PFSK-1 (cell line): Measurements from ENCODE around the gene ZNF680.

Experiments
- FOXP2 ChIP-seq: optimal IDR thresholded peaks from 2 replicates; pipeline ENCODE3; 2011; ENCODE audit warnings: borderline replicate concordance, control low read depth, inconsistent platforms; ENCODE audit not compliant: insufficient read depth; ENCODE audit errors: extremely low read length, extremely low read depth
- POLR2AphosphoS5 ChIP-seq: IDR thresholded peaks from 2 replicates; pipeline ENCODE4 v1.6.1; 2012; ENCODE audit warnings: low read depth, mild to moderate bottlenecking, control low read depth, low read length, moderate library complexity
- SIN3A ChIP-seq: IDR thresholded peaks from 2 replicates; pipeline ENCODE4 v1.6.1; 2012; ENCODE audit warnings: mild to moderate bottlenecking, low read length, moderate library complexity, borderline replicate concordance; ENCODE audit not compliant: insufficient read depth
- TAF1 ChIP-seq: IDR thresholded peaks from 2 replicates; pipeline ENCODE4 v1.6.1; 2012; ENCODE audit warnings: low read length, control low read depth, borderline replicate concordance; ENCODE audit not compliant: insufficient read depth
- TF ChIP-seq, protein P1 (sequence below), 2 experiments: IDR thresholded peaks; 2 replicates each; pipeline versions ENCODE4 v1.6.1 to v1.8.0; 2011 to 2012; ENCODE audit warnings: low read depth in 2 of 2, low read length in 2 of 2, control low read depth in 1 of 2, inconsistent platforms in 1 of 2, mild to moderate bottlenecking in 1 of 2, moderate library complexity in 1 of 2; ENCODE audit not compliant: insufficient read depth in 1 of 2

The ZNF680 gene

DNA sequence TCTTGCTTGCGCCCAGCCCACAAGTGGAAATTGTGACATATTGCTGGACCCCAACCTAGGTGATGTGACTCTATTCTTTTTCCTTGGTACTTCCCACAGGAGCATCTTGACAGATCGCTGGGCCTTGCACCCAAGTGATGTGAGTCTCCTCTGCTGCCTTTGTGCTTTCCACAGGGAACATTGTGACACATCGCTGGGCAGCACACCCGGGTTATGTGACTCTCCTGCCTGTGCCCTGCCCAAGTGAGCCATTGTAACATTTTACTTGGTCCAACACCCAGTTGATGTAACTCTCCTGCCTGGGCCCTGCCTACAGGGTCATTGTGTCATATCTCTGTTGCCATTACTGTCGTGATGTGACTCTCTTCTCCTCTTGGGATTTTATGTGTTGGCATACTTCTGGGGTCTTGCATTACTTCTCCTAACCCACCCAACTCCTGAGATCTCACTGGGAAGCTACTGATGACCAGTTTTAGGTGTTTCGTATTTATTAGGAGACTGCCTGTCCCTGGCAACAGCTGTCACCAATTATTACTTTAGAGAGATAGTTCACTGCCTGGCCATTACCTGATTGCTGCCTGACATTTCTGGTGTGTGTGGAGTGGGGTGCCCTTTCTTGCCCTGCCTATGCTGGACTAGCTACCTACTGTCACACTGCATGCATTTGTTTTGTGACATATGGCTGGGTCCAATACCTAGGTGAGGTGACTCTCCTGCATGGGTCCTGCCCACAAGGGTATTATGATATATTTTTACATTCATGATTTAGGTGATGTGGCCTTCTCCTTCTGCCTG is 45.4 kb upstream of the ZNF680 start:
- TF ChIP-seq FOXP2 (no peak), SIN3A (no peak), TAF1 (no peak), POLR2AphosphoS5 (no peak)
- TF ChIP-seq, protein P1, sequence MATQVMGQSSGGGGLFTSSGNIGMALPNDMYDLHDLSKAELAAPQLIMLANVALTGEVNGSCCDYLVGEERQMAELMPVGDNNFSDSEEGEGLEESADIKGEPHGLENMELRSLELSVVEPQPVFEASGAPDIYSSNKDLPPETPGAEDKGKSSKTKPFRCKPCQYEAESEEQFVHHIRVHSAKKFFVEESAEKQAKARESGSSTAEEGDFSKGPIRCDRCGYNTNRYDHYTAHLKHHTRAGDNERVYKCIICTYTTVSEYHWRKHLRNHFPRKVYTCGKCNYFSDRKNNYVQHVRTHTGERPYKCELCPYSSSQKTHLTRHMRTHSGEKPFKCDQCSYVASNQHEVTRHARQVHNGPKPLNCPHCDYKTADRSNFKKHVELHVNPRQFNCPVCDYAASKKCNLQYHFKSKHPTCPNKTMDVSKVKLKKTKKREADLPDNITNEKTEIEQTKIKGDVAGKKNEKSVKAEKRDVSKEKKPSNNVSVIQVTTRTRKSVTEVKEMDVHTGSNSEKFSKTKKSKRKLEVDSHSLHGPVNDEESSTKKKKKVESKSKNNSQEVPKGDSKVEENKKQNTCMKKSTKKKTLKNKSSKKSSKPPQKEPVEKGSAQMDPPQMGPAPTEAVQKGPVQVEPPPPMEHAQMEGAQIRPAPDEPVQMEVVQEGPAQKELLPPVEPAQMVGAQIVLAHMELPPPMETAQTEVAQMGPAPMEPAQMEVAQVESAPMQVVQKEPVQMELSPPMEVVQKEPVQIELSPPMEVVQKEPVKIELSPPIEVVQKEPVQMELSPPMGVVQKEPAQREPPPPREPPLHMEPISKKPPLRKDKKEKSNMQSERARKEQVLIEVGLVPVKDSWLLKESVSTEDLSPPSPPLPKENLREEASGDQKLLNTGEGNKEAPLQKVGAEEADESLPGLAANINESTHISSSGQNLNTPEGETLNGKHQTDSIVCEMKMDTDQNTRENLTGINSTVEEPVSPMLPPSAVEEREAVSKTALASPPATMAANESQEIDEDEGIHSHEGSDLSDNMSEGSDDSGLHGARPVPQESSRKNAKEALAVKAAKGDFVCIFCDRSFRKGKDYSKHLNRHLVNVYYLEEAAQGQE (IDR thresholded peaks at IDR 0.05; ENCODE audit: insufficient read depth in 1 of 2, low read depth in 2 of 2, low read length in 2 of 2): no peak

DNA sequence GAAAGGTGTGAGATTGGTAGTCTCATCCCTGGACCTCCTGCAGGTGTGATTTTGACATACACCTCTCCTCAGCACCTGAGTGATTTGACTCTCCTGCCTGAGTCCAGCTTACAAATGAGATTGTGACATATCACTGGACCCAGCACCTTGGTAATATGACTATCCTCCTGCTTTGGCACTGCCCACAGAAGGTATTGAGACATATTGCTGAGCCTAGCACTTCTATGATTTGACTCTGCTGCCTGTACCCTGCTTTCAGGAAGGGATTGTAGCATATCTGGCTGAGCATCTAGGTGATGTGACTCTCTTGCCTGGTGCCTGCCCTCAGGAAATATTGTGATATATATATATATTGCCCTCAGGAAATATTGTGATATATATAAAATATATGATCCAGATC is 43.5 kb upstream of the ZNF680 start:
- TF ChIP-seq, protein P1 (IDR thresholded peaks at IDR 0.05; ENCODE audit: insufficient read depth in 1 of 2, low read depth in 2 of 2, low read length in 2 of 2): no peak
- no peak for TF ChIP-seq FOXP2
- no peak for TF ChIP-seq SIN3A
- no peak for TF ChIP-seq POLR2AphosphoS5
- TF ChIP-seq TAF1: no peak

DNA sequence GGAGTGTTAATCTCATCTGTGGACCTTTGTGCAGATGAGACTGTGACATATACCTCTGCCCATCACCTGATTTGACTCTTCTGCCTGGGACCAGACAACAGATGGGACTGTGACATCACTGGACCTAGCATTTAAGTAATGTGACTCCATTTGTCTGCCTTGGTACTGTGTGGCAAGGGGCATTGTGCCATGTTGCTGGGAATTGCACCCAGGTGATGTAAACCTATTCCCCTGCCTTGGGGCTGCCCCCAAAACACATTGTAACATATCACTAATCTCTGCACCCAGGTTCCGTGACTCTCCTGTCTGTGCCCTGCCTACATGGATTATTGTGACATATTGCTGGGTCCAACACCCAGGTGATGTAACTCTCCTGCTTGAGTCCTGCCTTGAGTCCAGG is 40.4 kb upstream of the ZNF680 start:
- TF ChIP-seq POLR2AphosphoS5 (no peak), TAF1 (no peak), SIN3A (no peak), FOXP2 (no peak)
- TF ChIP-seq, protein P1 (IDR thresholded peaks at IDR 0.05; ENCODE audit: insufficient read depth in 1 of 2, low read depth in 2 of 2, low read length in 2 of 2): no peak

DNA sequence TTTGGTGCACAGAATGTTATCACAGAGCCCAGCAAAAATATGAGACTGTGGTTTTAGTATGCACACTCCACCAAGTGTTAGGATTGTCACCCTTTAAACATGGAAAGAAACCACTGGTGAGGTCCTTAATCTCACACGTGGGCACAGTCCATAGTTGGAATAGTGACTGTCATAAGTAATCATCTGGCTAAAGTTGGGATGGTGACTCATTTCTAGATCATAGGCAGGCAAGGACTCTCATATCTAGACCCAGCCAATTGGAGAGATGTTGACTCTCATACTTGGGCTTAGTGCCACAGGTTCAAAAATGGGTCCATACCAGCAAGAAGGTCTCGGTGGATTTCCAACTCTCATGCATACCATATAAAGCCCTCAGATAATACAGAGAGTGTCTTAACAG is 39.6 kb upstream of the ZNF680 start:
- TF ChIP-seq, protein P1 (IDR thresholded peaks at IDR 0.05; ENCODE audit: insufficient read depth in 1 of 2, low read depth in 2 of 2, low read length in 2 of 2): no peak
- TF ChIP-seq SIN3A: no peak
- TF ChIP-seq TAF1: no peak
- no peak for TF ChIP-seq FOXP2
- no peak for TF ChIP-seq POLR2AphosphoS5

DNA sequence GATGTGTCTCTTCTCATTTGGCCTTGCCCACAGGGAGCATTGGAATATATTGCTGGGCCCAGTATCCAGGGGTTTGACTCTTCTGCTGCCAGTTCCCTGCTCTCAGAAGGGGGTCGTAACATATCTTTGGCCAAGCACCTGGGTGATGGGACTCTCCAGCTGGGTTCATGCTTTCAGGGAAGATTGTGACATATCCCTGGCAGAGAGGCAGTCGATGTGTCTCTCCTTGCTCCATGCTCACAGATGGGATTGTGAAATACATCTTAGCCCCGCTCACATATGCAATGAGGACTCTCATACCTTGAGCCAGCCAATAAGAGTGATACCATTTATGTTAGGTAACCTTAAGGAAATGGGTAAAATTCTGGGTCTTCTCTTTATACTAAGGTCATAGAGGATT is 39.2 kb upstream of the ZNF680 start:
- TF ChIP-seq POLR2AphosphoS5: no peak
- TF ChIP-seq, protein P1 (IDR thresholded peaks at IDR 0.05; ENCODE audit: insufficient read depth in 1 of 2, low read depth in 2 of 2, low read length in 2 of 2): no peak
- TF ChIP-seq FOXP2: no peak
- no peak for TF ChIP-seq SIN3A
- no peak for TF ChIP-seq TAF1
